Adrenal gland (tissue), 12 donors: ENCODE measurements around the gene TLL1. TPM values are rescaled to one million over a fixed set of nuclear protein-coding genes. Genes with fewer than 3 reads are reported as not detected.

ENCODE experiments used
- DNase-seq, 7 donors: peaks; one replicate each; pipeline ENCODE4 v3.0.0-alpha.2; 2019 to 2020
- H3K27ac ChIP-seq, 5 donors: fragments of 200-600 bp; sonication (generic) in 4 of 5; 1 replicate in 3 of 5; 2 replicates in 2 of 5; pipeline versions ENCODE4 v1.5.1 to v1.8.0; 2016 to 2020; ENCODE audit warnings: mild to moderate bottlenecking in 1 of 5
- H3K27me3 ChIP-seq: fragments of 200-600 bp; 2 replicates; pipeline ENCODE4 v1.8.0; 2021
- H3K36me3 ChIP-seq, 2 donors: fragments of 200-600 bp; replicated peaks in 1 of 2; 1 replicate in 1 of 2; 2 replicates in 1 of 2; pipeline versions ENCODE4 v1.5.1 to v1.8.0; 2018 to 2022
- H3K4me1 ChIP-seq, 2 donors: fragments of 200-600 bp; replicated peaks in 1 of 2; 1 replicate in 1 of 2; 2 replicates in 1 of 2; pipeline versions ENCODE4 v1.5.1 to v1.8.0; 2018 to 2021
- H3K4me3 ChIP-seq, 4 donors: fragments of 200-600 bp; sonication (generic) in 3 of 4; one replicate each; pipeline ENCODE4 v1.5.1; 2016 to 2018
- H3K9me3 ChIP-seq, 3 donors: fragments of 200-600 bp; sonication (generic) in 1 of 3; replicated peaks in 1 of 3; 1 replicate in 2 of 3; 2 replicates in 1 of 3; pipeline versions ENCODE4 v1.5.1 to v1.8.0; 2016 to 2021
- CTCF ChIP-seq, 6 experiments: fragments of 450-650 bp in 4 of 6; fragments of 200-600 bp in 2 of 6; sonication (generic) in 1 of 6; IDR thresholded peaks; 1 replicate in 5 of 6; 2 replicates in 1 of 6; pipeline versions ENCODE4 v1.5.1 to v1.8.0; 2016 to 2021; ENCODE audit warnings: antibody characterized with exemption in 6 of 6, mild to moderate bottlenecking in 2 of 6, moderate library complexity in 1 of 6
- POLR2A ChIP-seq, 2 donors: fragments of 450-650 bp; IDR thresholded peaks; one replicate each; pipeline ENCODE4 v1.6.1; 2017; ENCODE audit warnings: antibody characterized with exemption in 2 of 2, mild to moderate bottlenecking in 2 of 2, moderate library complexity in 1 of 2
- WGBS, 4 donors: extraction: QIAGEN DNeasy Blood & Tissue Kit in 2 of 4; methylation state at CpG; one replicate each; pipeline versions ENCODE4 v1.1.5 to v1.1.7; 2013 to 2017; 5-methylcytosine and 5-hydroxymethylcytosine counted together
- intact Hi-C, 2 donors: fragments of 100-400 bp; cut with DNase I; formaldehyde crosslinking; loops; one replicate each; pipeline versions ENCODE4 v1.14.1 to v1.15.0; 2022 to 2023
- polyA plus RNA-seq, 3 donors: library from polyadenylated mRNA; stranded (reverse); fragments of 200-250 nt in 2 of 3; fragments of 350-450 nt in 1 of 3; fragmentation: Illumina TruSeq in 1 of 3; extraction: RNeasy Lipid Tissue Mini Kit (QIAGEN cat#74804) in 1 of 3; gene quantifications; one replicate each; pipeline ENCODE4 v1.2.3, GENCODE V29; 2013 to 2014
- total RNA-seq, 9 donors: library from RNA; depleted of rRNA in 4 of 9; stranded (reverse); fragments of >200 nt in 4 of 9; fragments of 120-200 nt in 1 of 9; fragmentation: NEBNext Ultra II Directional in 1 of 9; extraction: Animal tissue kit (Norgen Biotek cat#: 25700) in 1 of 9; gene quantifications; one replicate each; pipeline versions ENCODE4 v1.1.0 to v1.2.4, GENCODE V29; 2013 to 2023
- donor health status: healthy with polysubstance abuse.
- donor health status: Bipolar disorder and iron deficiency.
- donor health status: DM: yes; HTN: yes; CAD: no.
- donor health status: DM: no; HTN: no; CAD: no.
- donor health status: DM: no; HTN: no; CAD: no.
- donor health status: DM: yes; HTN: yes; CAD: no.

The TLL1 gene
- total and polyA plus RNA-seq, 12 donors: 1.00 to 12.7 (median 2.1) TPM

- Histone ChIP-seq H3K4me1 (no peaks in the 10 kb centered on the region), H3K4me3 (no peak overlapping the region), H3K36me3 (no peaks in the 10 kb centered on the region), H3K27ac (no peak overlapping the region), H3K27me3 (no peaks in the 10 kb centered on the region), H3K9me3 (peaks cover 0 to 4% (median 0%) of the 10 kb centered on the region in 3 donors)
- no peak for DNase-seq
- intact Hi-C loops: loop anchor here in 1 of 2 donors (10.0 kb wide), 1 partner anchor 546 kb away; no protein-coding TSS in a partner anchor
- TF ChIP-seq POLR2A (IDR thresholded peaks at IDR 0.05) (no peak), CTCF (IDR thresholded peaks at IDR 0.05) (no peak)
- 54 to 68% (median 64%) methylated on average over 3 of the region's 3 CpGs for WGBS, 4 donors
Measured at GRCh38 chr4:166091146-166091545, 218.1 kb downstream of the TLL1 start.

- intact Hi-C loops: loop anchor here (2.0 to 10.0 kb wide), 2 partner anchors 547 to 553 kb away; no protein-coding TSS in a partner anchor
- Histone ChIP-seq H3K27me3 (no peaks in the 10 kb centered on the region), H3K36me3 (no peaks in the 10 kb centered on the region), H3K4me3 (no peak overlapping the region), H3K27ac (no peak overlapping the region), H3K4me1 (no peaks in the 10 kb centered on the region), H3K9me3 (peaks cover 0 to 4% (median 0%) of the 10 kb centered on the region in 3 donors)
- TF ChIP-seq CTCF (IDR thresholded peaks at IDR 0.05) (peak; percentile 39 to 74 (median 62)), POLR2A (IDR thresholded peaks at IDR 0.05) (no peak)
- 0 to 1% (median 1%) methylated on average over 2 of the region's 2 CpGs for WGBS, 4 donors
- DNase-seq: peak in 1 of 7 donors; percentile 2
Measured at GRCh38 chr4:166091912-166092510, 219.0 kb downstream of the TLL1 start.

- 49 to 69% (median 63%) methylated on average over 7 of the region's 7 CpGs for WGBS, 4 donors
- intact Hi-C loops: loop anchor here (2.0 to 10.0 kb wide), 2 partner anchors 548 to 554 kb away; no protein-coding TSS in a partner anchor
- Histone ChIP-seq H3K4me3 (no peak overlapping the region), H3K27me3 (no peaks in the 10 kb centered on the region), H3K36me3 (no peaks in the 10 kb centered on the region), H3K4me1 (no peaks in the 10 kb centered on the region), H3K27ac (no peak overlapping the region), H3K9me3 (peaks cover 0 to 4% (median 0%) of the 10 kb centered on the region in 3 donors)
- no peak for DNase-seq
- no peak for TF ChIP-seq CTCF (IDR thresholded peaks at IDR 0.05)
- TF ChIP-seq POLR2A (IDR thresholded peaks at IDR 0.05): no peak
Measured at GRCh38 chr4:166092797-166093290, 219.8 kb downstream of the TLL1 start.

GRCh38 chr4:166104623-166105022 lies 231.6 kb downstream of the TLL1 start:
- Histone ChIP-seq H3K9me3 (no peaks in the 10 kb centered on the region), H3K36me3 (no peaks in the 10 kb centered on the region), H3K4me1 (no peaks in the 10 kb centered on the region), H3K27ac (no peak overlapping the region), H3K4me3 (no peak overlapping the region), H3K27me3 (no peaks in the 10 kb centered on the region)
- WGBS, 4 donors: 46 to 54% (median 50%) methylated on average over 2 of the region's 2 CpGs
- TF ChIP-seq CTCF (IDR thresholded peaks at IDR 0.05) (no peak), POLR2A (IDR thresholded peaks at IDR 0.05) (no peak)
- intact Hi-C loops: no loop called here
- no peak for DNase-seq
